ENCODE measurements around the gene EIF4H.

DNA sequence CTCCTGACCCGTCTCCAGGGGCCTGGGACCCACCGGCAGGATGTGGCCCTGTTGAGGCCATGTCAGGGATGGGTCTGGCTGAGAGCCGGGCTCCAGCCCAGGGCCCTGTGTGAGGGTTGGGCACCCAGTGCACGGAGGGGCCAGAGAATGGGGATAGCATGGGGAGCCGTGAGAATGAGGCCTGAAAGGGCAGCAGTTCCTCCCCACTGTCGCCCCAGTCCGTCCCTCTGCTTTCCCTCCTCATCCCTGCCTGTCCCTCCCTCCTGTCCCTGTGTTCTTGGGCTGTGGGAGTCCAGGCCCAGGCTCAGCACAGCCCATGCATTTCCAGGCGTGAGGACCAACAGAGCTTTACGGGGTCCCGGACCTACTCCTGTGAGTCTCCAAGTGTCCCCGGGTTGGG lies 45.3 kb downstream of the EIF4H start:
- TF ChIP-seq CTCF (IDR thresholded peaks at IDR 0.05): no peak
- no peak for TF ChIP-seq ZFX (IDR thresholded peaks at IDR 0.05; ENCODE audit: borderline replicate concordance)
